ENCODE data around the gene SLC26A1.

The SLC26A1 gene

GRCh38 chr4:1032861-1033260, 39.7 kb upstream of the SLC26A1 start:
- H3K36me3 ChIP-seq (ENCODE audit: insufficient read depth, low read length): no peaks in the 10 kb centered on the region

GRCh38 chr4:1031956-1032795, 39.0 kb upstream of the SLC26A1 start:
- H3K9ac ChIP-seq (ENCODE audit: low read depth, low read length): no peak overlapping the region

More at GRCh38 chr4:1032861-1033260, 39.7 kb upstream of the SLC26A1 start:
- H3K9me3 ChIP-seq (ENCODE audit: control insufficient read depth, insufficient read depth, low read length): no peaks in the 10 kb centered on the region
- no peak overlapping the region for H3K9ac ChIP-seq (ENCODE audit: low read depth, low read length)
- peaks cover 8% of the 10 kb centered on the region; the same call in 1 of the 2 replicates for H3K4me1 ChIP-seq (ENCODE audit: insufficient read depth, low read length)

GRCh38 chr4:1031346-1031745, 38.1 kb upstream of the SLC26A1 start:
- Histone ChIP-seq H3K36me3 (ENCODE audit: insufficient read depth, low read length) (no peaks in the 10 kb centered on the region), H3K4me1 (ENCODE audit: insufficient read depth, low read length) (peaks cover 13% of the 10 kb centered on the region; the same call in 1 of the 2 replicates), H3K9ac (ENCODE audit: low read depth, low read length) (no peak overlapping the region), H3K9me3 (ENCODE audit: control insufficient read depth, insufficient read depth, low read length) (no peaks in the 10 kb centered on the region)

More at GRCh38 chr4:1031956-1032795, 39.0 kb upstream of the SLC26A1 start:
- no peaks in the 10 kb centered on the region for H3K9me3 ChIP-seq (ENCODE audit: control insufficient read depth, insufficient read depth, low read length)
- no peaks in the 10 kb centered on the region for H3K36me3 ChIP-seq (ENCODE audit: insufficient read depth, low read length)
- peaks cover 13% of the 10 kb centered on the region; the same call in 1 of the 2 replicates for H3K4me1 ChIP-seq (ENCODE audit: insufficient read depth, low read length)

- Histone ChIP-seq H3K9ac (ENCODE audit: low read depth, low read length) (no peak overlapping the region), H3K9me3 (ENCODE audit: control insufficient read depth, insufficient read depth, low read length) (no peaks in the 10 kb centered on the region), H3K36me3 (ENCODE audit: insufficient read depth, low read length) (no peaks in the 10 kb centered on the region), H3K4me1 (ENCODE audit: insufficient read depth, low read length) (peaks cover 13% of the 10 kb centered on the region; the same call in 1 of the 2 replicates)
These were observed 37.4 kb upstream of the SLC26A1 start for GRCh38 chr4:1030559-1030958.

- Histone ChIP-seq H3K9ac (ENCODE audit: low read depth, low read length) (no peak overlapping the region), H3K9me3 (ENCODE audit: control insufficient read depth, insufficient read depth, low read length) (no peaks in the 10 kb centered on the region), H3K4me1 (ENCODE audit: insufficient read depth, low read length) (peaks cover 13% of the 10 kb centered on the region; the same call in 1 of the 2 replicates), H3K36me3 (ENCODE audit: insufficient read depth, low read length) (no peaks in the 10 kb centered on the region; the same call in 1 of the 2 replicates)
These were observed 36.8 kb upstream of the SLC26A1 start for GRCh38 chr4:1030031-1030430.

GRCh38 chr4:1029529-1029928, 36.3 kb upstream of the SLC26A1 start:
- no peaks in the 10 kb centered on the region for H3K9me3 ChIP-seq (ENCODE audit: control insufficient read depth, insufficient read depth, low read length)
- H3K4me1 ChIP-seq (ENCODE audit: insufficient read depth, low read length): peaks cover 13% of the 10 kb centered on the region; the same call in 1 of the 2 replicates
- no peaks in the 10 kb centered on the region; the same call in 1 of the 2 replicates for H3K36me3 ChIP-seq (ENCODE audit: insufficient read depth, low read length)
- H3K9ac ChIP-seq (ENCODE audit: low read depth, low read length): no peak overlapping the region

- peaks cover 13% of the 10 kb centered on the region; the same call in 1 of the 2 replicates for H3K4me1 ChIP-seq (ENCODE audit: insufficient read depth, low read length)
- H3K9ac ChIP-seq (ENCODE audit: low read depth, low read length): no peak overlapping the region
These were observed 35.5 kb upstream of the SLC26A1 start for GRCh38 chr4:1028574-1029220.

GRCh38 chr4:1027915-1028238, 34.7 kb upstream of the SLC26A1 start:
- no peaks in the 10 kb centered on the region for H3K9me3 ChIP-seq (ENCODE audit: control insufficient read depth, insufficient read depth, low read length)
- no peaks in the 10 kb centered on the region; the same call in 1 of the 2 replicates for H3K36me3 ChIP-seq (ENCODE audit: insufficient read depth, low read length)
- no peak overlapping the region for H3K9ac ChIP-seq (ENCODE audit: low read depth, low read length)
- H3K4me1 ChIP-seq (ENCODE audit: insufficient read depth, low read length): peaks cover 13% of the 10 kb centered on the region; the same call in 1 of the 2 replicates

More at GRCh38 chr4:1028574-1029220, 35.5 kb upstream of the SLC26A1 start:
- H3K36me3 ChIP-seq (ENCODE audit: insufficient read depth, low read length): no peaks in the 10 kb centered on the region; the same call in 1 of the 2 replicates
- H3K9me3 ChIP-seq (ENCODE audit: control insufficient read depth, insufficient read depth, low read length): no peaks in the 10 kb centered on the region

GRCh38 chr4:1027219-1027914, 34.2 kb upstream of the SLC26A1 start:
- no peak overlapping the region for H3K9ac ChIP-seq (ENCODE audit: low read depth, low read length)
- no peaks in the 10 kb centered on the region for H3K9me3 ChIP-seq (ENCODE audit: control insufficient read depth, insufficient read depth, low read length)
- peaks cover 13% of the 10 kb centered on the region; the same call in 1 of the 2 replicates for H3K4me1 ChIP-seq (ENCODE audit: insufficient read depth, low read length)
- no peaks in the 10 kb centered on the region; the same call in 1 of the 2 replicates for H3K36me3 ChIP-seq (ENCODE audit: insufficient read depth, low read length)

- Histone ChIP-seq H3K4me1 (ENCODE audit: insufficient read depth, low read length) (peaks cover 13% of the 10 kb centered on the region; the same call in 1 of the 2 replicates), H3K9me3 (ENCODE audit: control insufficient read depth, insufficient read depth, low read length) (no peaks in the 10 kb centered on the region), H3K36me3 (ENCODE audit: insufficient read depth, low read length) (no peaks in the 10 kb centered on the region; the same call in 1 of the 2 replicates), H3K9ac (ENCODE audit: low read depth, low read length) (no peak overlapping the region)
These were observed 32.9 kb upstream of the SLC26A1 start for GRCh38 chr4:1026115-1026514.

GRCh38 chr4:1024882-1025545, 31.8 kb upstream of the SLC26A1 start:
- Histone ChIP-seq H3K9me3 (ENCODE audit: control insufficient read depth, insufficient read depth, low read length) (no peaks in the 10 kb centered on the region), H3K9ac (ENCODE audit: low read depth, low read length) (no peak overlapping the region), H3K36me3 (ENCODE audit: insufficient read depth, low read length) (no peaks in the 10 kb centered on the region; the same call in 1 of the 2 replicates), H3K4me1 (ENCODE audit: insufficient read depth, low read length) (peaks cover 8% of the 10 kb centered on the region; the same call in 1 of the 2 replicates)

- Histone ChIP-seq H3K9me3 (ENCODE audit: control insufficient read depth, insufficient read depth, low read length) (no peaks in the 10 kb centered on the region), H3K9ac (ENCODE audit: low read depth, low read length) (no peak overlapping the region), H3K4me1 (ENCODE audit: insufficient read depth, low read length) (peaks cover 12% of the 10 kb centered on the region), H3K36me3 (ENCODE audit: insufficient read depth, low read length) (no peaks in the 10 kb centered on the region; the same call in 1 of the 2 replicates)
These were observed 30.9 kb upstream of the SLC26A1 start for GRCh38 chr4:1023895-1024740.

GRCh38 chr4:1023075-1023640, 30.0 kb upstream of the SLC26A1 start:
- Histone ChIP-seq H3K4me1 (ENCODE audit: insufficient read depth, low read length) (peaks cover 19% of the 10 kb centered on the region), H3K9me3 (ENCODE audit: control insufficient read depth, insufficient read depth, low read length) (no peaks in the 10 kb centered on the region), H3K36me3 (ENCODE audit: insufficient read depth, low read length) (no peaks in the 10 kb centered on the region; the same call in 1 of the 2 replicates), H3K9ac (ENCODE audit: low read depth, low read length) (no peak overlapping the region)

All from ES-I3 (cell line).